GM12878 (cell line): ENCODE data around the gene RBP3. TPM values are rescaled to one million over a fixed set of nuclear protein-coding genes. Genes with fewer than 3 reads are reported as not detected.

Source experiments
- ATAC-seq: fragments of 200-7000 bp; cut with Tn5 transposase; 3 replicates; pipeline ENCODE4 v1.9.1; 2020; ENCODE audit warnings: mild to moderate bottlenecking, moderate library complexity
- BruUV-seq: library from RNA; stranded (reverse); fragments of 400-500 nt; replicated peaks from 2 replicates; lab custom pipeline; 2021; lab: Mats Ljungman, UMichigan
- CTCF ChIA-PET: fragments of 300-600 bp; sonication (Branson Sonifier 250); formaldehyde crosslinking; extraction: SDS; loops from one replicate; lab custom pipeline; 2021; ENCODE audit warnings: inconsistent platforms; lab: Yijun Ruan, JAX
- POLR2A ChIA-PET: fragments of 350-600 bp; formaldehyde crosslinking; extraction: SDS; loops from one replicate; lab custom pipeline; 2021; ENCODE audit warnings: inconsistent platforms; lab: Charles Lee
- RAD21 ChIA-PET: fragments of 300-600 bp; sonication (Branson Sonifier 250); formaldehyde crosslinking; loops from one replicate; lab custom pipeline; 2023; ENCODE audit warnings: antibody characterized with exemption; ENCODE audit not compliant: unreplicated experiment; lab: Charles Lee
- SMC1A ChIA-PET: fragments of 300-600 bp; sonication (Branson Sonifier 250); formaldehyde crosslinking; loops from one replicate; lab custom pipeline; 2023; ENCODE audit not compliant: unreplicated experiment, uncharacterized antibody; lab: Charles Lee
- DNase-seq: peaks from one replicate; pipeline ENCODE4 v3.0.0-alpha.2; 2011; ENCODE audit warnings: low read depth, low spot score
- FAIRE-seq: peaks from 3 replicates; lab custom pipeline; 2011; peaks lifted over from hg19 to GRCh38; lab: Jason Lieb, UNC
- H2AFZ ChIP-seq: 2 replicates; pipeline ENCODE4 v1.6.0; 2011; ENCODE audit warnings: low read depth, low read length, control low read depth; ENCODE audit not compliant: control insufficient read depth
- H3K27ac ChIP-seq: 2 replicates; pipeline ENCODE4 v1.5.1; 2011; ENCODE audit warnings: control low read depth; ENCODE audit not compliant: control insufficient read depth, insufficient read depth
- H3K27me3 ChIP-seq, 2 experiments: replicated peaks in 1 of 2; 2 replicates each; pipeline versions ENCODE4 v1.6.0 to v1.6.1; 2011; ENCODE audit warnings: low read length in 1 of 2; ENCODE audit not compliant: control insufficient read depth in 2 of 2, insufficient read depth in 2 of 2
- H3K36me3 ChIP-seq, 2 experiments: 2 replicates each; pipeline ENCODE4 v1.5.1; 2011; ENCODE audit warnings: low read length in 1 of 2; ENCODE audit not compliant: control insufficient read depth in 2 of 2, insufficient read depth in 2 of 2
- H3K4me1 ChIP-seq: 2 replicates; pipeline ENCODE4 v1.6.1; 2011; ENCODE audit warnings: mild to moderate bottlenecking, low read length, moderate library complexity, mixed read lengths; ENCODE audit not compliant: control insufficient read depth, insufficient read depth
- H3K4me2 ChIP-seq: 2 replicates; pipeline ENCODE4 v1.6.0; 2011; ENCODE audit warnings: control low read depth; ENCODE audit not compliant: control insufficient read depth, insufficient read depth
- H3K4me3 ChIP-seq: fragments of 200-600 bp; sonication (generic); 2 replicates; pipeline ENCODE4 v1.5.1; 2016
- H3K79me2 ChIP-seq: 2 replicates; pipeline ENCODE4 v1.6.0; 2011; ENCODE audit warnings: low read length; ENCODE audit not compliant: control insufficient read depth, insufficient read depth
- H3K9ac ChIP-seq: 2 replicates; pipeline ENCODE4 v1.8.0; 2011; ENCODE audit warnings: low read length, control low read depth, mixed read lengths; ENCODE audit not compliant: control insufficient read depth, insufficient read depth
- H3K9me3 ChIP-seq: replicated peaks from 3 replicates; pipeline ENCODE4 v1.5.1; 2011; ENCODE audit warnings: mild to moderate bottlenecking, low read length; ENCODE audit not compliant: control insufficient read depth, insufficient read depth
- H4K20me1 ChIP-seq: 2 replicates; pipeline ENCODE4 v1.6.0; 2011; ENCODE audit not compliant: control insufficient read depth, insufficient read depth
- CBX3 ChIP-seq: fragments of 200-600 bp; sonication (generic); IDR thresholded peaks from 2 replicates; pipeline ENCODE4 v1.6.1; 2016; ENCODE audit warnings: low read depth, borderline replicate concordance
- DPF2 ChIP-seq: fragments of 450-650 bp; IDR thresholded peaks from 2 replicates; pipeline ENCODE4 v1.6.1; 2017; ENCODE audit warnings: mild to moderate bottlenecking
- ELK1 ChIP-seq: IDR thresholded peaks from 2 replicates; pipeline ENCODE4 v1.6.1; 2012; ENCODE audit warnings: low read depth, low read length, improper control_type of control experiment
- EZH2 ChIP-seq: IDR thresholded peaks from 2 replicates; pipeline ENCODE4 v1.6.1; 2012; ENCODE audit warnings: low read depth, mild to moderate bottlenecking, control low read depth, inconsistent platforms, low read length, borderline replicate concordance; ENCODE audit not compliant: control insufficient read depth
- GABPA ChIP-seq: IDR thresholded peaks from 2 replicates; pipeline ENCODE4 v1.6.1; 2014; ENCODE audit warnings: antibody characterized with exemption, low read depth, mild to moderate bottlenecking, inconsistent platforms
- KDM1A ChIP-seq: fragments of 200-600 bp; sonication (generic); IDR thresholded peaks from 2 replicates; pipeline ENCODE4 v1.6.1; 2016; ENCODE audit warnings: borderline replicate concordance
- LARP7 ChIP-seq: fragments of 450-650 bp; IDR thresholded peaks from 2 replicates; pipeline ENCODE4 v1.6.1; 2017; ENCODE audit warnings: mild to moderate bottlenecking
- NBN ChIP-seq: fragments of 450-650 bp; IDR thresholded peaks from 2 replicates; pipeline ENCODE4 v1.6.1; 2016
- NFYA ChIP-seq: IDR thresholded peaks from 2 replicates; pipeline ENCODE4 v1.6.1; 2011; ENCODE audit warnings: low read depth, mild to moderate bottlenecking, low read length, improper control_type of control experiment, borderline replicate concordance
- PML ChIP-seq: IDR thresholded peaks from 2 replicates; pipeline ENCODE4 v1.6.1; 2012; ENCODE audit warnings: low read length, inconsistent platforms
- SIN3A ChIP-seq: IDR thresholded peaks from 2 replicates; pipeline ENCODE4 v1.6.1; 2012; ENCODE audit warnings: low read depth, low read length, improper control_type of control experiment
- SIX5 ChIP-seq: IDR thresholded peaks from 2 replicates; pipeline ENCODE4 v1.6.1; 2011; ENCODE audit warnings: mild to moderate bottlenecking, low read depth, low read length, moderate library complexity; ENCODE audit not compliant: severe bottlenecking
- SMC3 ChIP-seq: IDR thresholded peaks from 2 replicates; pipeline ENCODE4 v1.6.1; 2011; ENCODE audit warnings: low read length, improper control_type of control experiment, borderline replicate concordance
- TBL1XR1 ChIP-seq: IDR thresholded peaks from 2 replicates; pipeline ENCODE4 v1.6.1; 2012; ENCODE audit warnings: low read depth, low read length, improper control_type of control experiment
- TCF12 ChIP-seq: IDR thresholded peaks from 2 replicates; pipeline ENCODE4 v1.6.1; 2011; ENCODE audit warnings: low read depth, mild to moderate bottlenecking, low read length
- ZSCAN29 ChIP-seq: fragments of 450-650 bp; IDR thresholded peaks from 2 replicates; pipeline ENCODE4 v1.6.1; 2017; ENCODE audit warnings: mild to moderate bottlenecking, moderate library complexity
- ZZZ3 ChIP-seq: IDR thresholded peaks from 2 replicates; pipeline ENCODE4 v1.6.1; 2011; ENCODE audit warnings: low read depth; ENCODE audit not compliant: control insufficient read depth, insufficient read length
- WGBS: methylation state at CpG from one replicate; pipeline ENCODE4 v1.1.6; 2016; ENCODE audit warnings: low lambda C conversion rate; ENCODE audit not compliant: insufficient replicate concordance, insufficient coverage; ENCODE audit errors: missing lambda C conversion rate; 5-methylcytosine and 5-hydroxymethylcytosine counted together
- in situ Hi-C: fragments of 300-500 bp; cut with MboI; formaldehyde crosslinking; loops from 9 replicates; pipeline ENCODE4 v1.14.3; 2018; ENCODE audit warnings: mixed read lengths
- intact Hi-C: fragments of 100-400 bp; cut with micrococcal nuclease; formaldehyde crosslinking; loops from one replicate; pipeline ENCODE4 v1.14.2; 2022; ENCODE audit not compliant: unreplicated experiment
- polyA plus RNA-seq, 11 experiments: library from polyadenylated mRNA; depleted of rRNA in 4 of 11; unstranded in 6 of 11; stranded (reverse) in 5 of 11; fragments of >200 nt; fragmentation: Nextera tagmentation in 4 of 11; fragmentation: Illumina TruSeq in 1 of 11; extraction: Ambion mirVana in 4 of 11; extraction: Trizol in 1 of 11; gene quantifications; 1 replicate in 1 of 11; 2 replicates in 10 of 11; pipeline versions ENCODE4 v1.2.1 to v1.2.3, GENCODE V29; 2011 to 2016; ENCODE audit warnings: inconsistent platforms in 2 of 11, missing spikeins in 2 of 11, low read depth in 1 of 11
- total RNA-seq, 4 experiments: library from RNA; depleted of rRNA in 3 of 4; stranded (reverse); fragments of >200 nt in 3 of 4; fragmentation: Illumina TruSeq in 1 of 4; extraction: Trizol in 1 of 4; gene quantifications; 2 replicates each; pipeline versions ENCODE4 v1.2.1 to v1.2.3, GENCODE V29; 2013 to 2021

RBP3 gene
- total and polyA plus RNA-seq, 10 of the 15 experiments (the other 5 are each of a cell fraction or from before 2014, with no cell fraction given): not detected

DNA sequence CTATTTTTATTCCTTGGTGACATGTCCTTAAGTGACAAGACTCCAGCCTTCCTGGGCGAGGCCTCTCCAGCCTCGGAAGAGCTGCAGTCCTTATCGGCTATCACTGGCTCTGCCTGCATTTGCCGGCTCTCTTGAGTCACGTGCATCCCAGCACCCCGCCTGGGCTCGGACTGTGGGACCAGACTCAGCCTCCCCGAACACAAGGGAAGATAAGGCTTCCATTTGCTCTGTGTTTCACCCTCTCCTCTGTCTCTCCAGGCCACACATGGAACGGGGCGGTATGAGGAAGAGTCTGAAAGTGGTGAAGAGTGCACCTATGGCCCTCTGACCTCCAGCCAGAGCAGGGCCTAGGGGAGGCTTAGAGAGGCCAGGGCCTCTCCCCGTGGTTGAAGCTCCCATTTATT is 21.2 kb upstream of the RBP3 start:
- DNase-seq (no peak), FAIRE-seq (no peak), ATAC-seq (no peak)
- TF ChIP-seq ZZZ3 (no peak), TCF12 (no peak), DPF2 (no peak), NFYA (no peak), TBL1XR1 (no peak), KDM1A (no peak), SIX5 (no peak), ELK1 (no peak), GABPA (no peak), SIN3A (no peak), LARP7 (no peak), CBX3 (no peak), EZH2 (no peak), SMC3 (no peak), NBN (no peak), PML (no peak), ZSCAN29 (no peak)
- Histone ChIP-seq H3K27ac (no peak overlapping the region), H3K79me2 (no peaks in the 10 kb centered on the region), H3K4me3 (no peak overlapping the region), H4K20me1 (no peaks in the 10 kb centered on the region; the same call in 1 of the 2 replicates), H3K4me1 (no peaks in the 10 kb centered on the region), H3K36me3 (no peaks in the 10 kb centered on the region), H3K4me2 (no peak overlapping the region), H2AFZ (no peak overlapping the region), H3K9me3 (no peaks in the 10 kb centered on the region), H3K9ac (no peak overlapping the region), H3K27me3 (no peaks in the 10 kb centered on the region; a peak in 2 of 4 replicates)
- ChIA-PET RAD21 (no interaction called here), CTCF (no interaction called here), POLR2A (no interaction called here), SMC1A (no interaction called here)
- in situ Hi-C loops: no loop called here
- intact Hi-C loops: no loop called here
- WGBS: 28% methylated on average over 10 of the region's 11 CpGs
- BruUV-seq: no TSS peak
